CD4-positive, alpha-beta T cell (primary cell): ENCODE data around the gene SPRYD3. TPM values are rescaled to one million over a fixed set of nuclear protein-coding genes. Genes with fewer than 3 reads are reported as not detected.

Experiments
- ATAC-seq: fragments of 200-7000 bp; cut with Tn5 transposase; one replicate; pipeline ENCODE4 v1.10.0; 2022; ENCODE audit warnings: mild to moderate bottlenecking; ENCODE audit not compliant: poor library complexity
- CTCF ChIA-PET: fragments of 350-600 bp; sonication (Branson Sonifier 250); formaldehyde crosslinking; loops from one replicate; lab custom pipeline; 2021; ENCODE audit warnings: antibody characterized with exemption, inconsistent platforms; lab: Charles Lee
- POLR2A ChIA-PET: fragments of 350-600 bp; sonication (Branson Sonifier 250); formaldehyde crosslinking; loops from one replicate; lab custom pipeline; 2021; ENCODE audit warnings: antibody characterized with exemption, inconsistent platforms; lab: Charles Lee
- DNase-seq, 14 experiments: peaks; one replicate each; pipeline ENCODE4 v3.0.0-alpha.2; 2013 to 2020; ENCODE audit warnings: mixed read lengths in 2 of 14
- H3K27ac ChIP-seq, 2 donors: one replicate each; pipeline versions ENCODE4 v1.5.1 to v1.7.0; 2013; ENCODE audit warnings: low read length in 2 of 2, low read depth in 1 of 2, mild to moderate bottlenecking in 1 of 2
- H3K27me3 ChIP-seq, 2 experiments: 1 replicate in 1 of 2; 2 replicates in 1 of 2; pipeline versions ENCODE4 v1.6.1 to v1.7.0; 2013; ENCODE audit warnings: low read length in 2 of 2, control low read depth in 1 of 2, mild to moderate bottlenecking in 1 of 2, moderate library complexity in 1 of 2; ENCODE audit not compliant: insufficient read depth in 2 of 2, control insufficient read depth in 1 of 2
- H3K36me3 ChIP-seq: one replicate; pipeline ENCODE4 v1.6.1; 2013; ENCODE audit warnings: low read length, control low read depth; ENCODE audit not compliant: insufficient read depth
- H3K4me1 ChIP-seq: one replicate; pipeline ENCODE4 v1.6.1; 2013; ENCODE audit warnings: low read length, control low read depth; ENCODE audit not compliant: insufficient read depth
- H3K4me3 ChIP-seq: one replicate; pipeline ENCODE4 v1.5.1; 2013; ENCODE audit warnings: mild to moderate bottlenecking, low read length, moderate library complexity
- H3K9me3 ChIP-seq, 2 experiments: 1 replicate in 1 of 2; 2 replicates in 1 of 2; pipeline versions ENCODE4 v1.6.1 to v1.7.0; 2013; ENCODE audit warnings: low read length in 2 of 2, mild to moderate bottlenecking in 2 of 2, control low read depth in 1 of 2, moderate library complexity in 1 of 2; ENCODE audit not compliant: control insufficient read depth in 1 of 2, insufficient read depth in 1 of 2
- H3K27ac Mint-ChIP-seq: one replicate; pipeline ENCODE4 v1.8.0; 2020; ENCODE audit warnings: mixed read lengths
- H3K27me3 Mint-ChIP-seq: one replicate; pipeline ENCODE4 v1.8.0; 2021; ENCODE audit warnings: mixed read lengths
- H3K36me3 Mint-ChIP-seq: one replicate; pipeline ENCODE4 v1.8.0; 2021; ENCODE audit warnings: low read depth, mixed read lengths
- H3K4me1 Mint-ChIP-seq: one replicate; pipeline ENCODE4 v1.8.0; 2021; ENCODE audit warnings: low read depth, mixed read lengths
- H3K4me3 Mint-ChIP-seq: one replicate; pipeline ENCODE4 v1.8.0; 2020; ENCODE audit warnings: mild to moderate bottlenecking, mixed read lengths
- H3K9me3 Mint-ChIP-seq: one replicate; pipeline ENCODE4 v1.8.0; 2020; ENCODE audit warnings: mixed read lengths
- CTCF ChIP-seq: fragments of 200-600 bp; IDR thresholded peaks from one replicate; pipeline ENCODE4 v1.8.0; 2022; ENCODE audit warnings: antibody characterized with exemption, mild to moderate bottlenecking
- intact Hi-C, 2 experiments: fragments of 100-400 bp; cut with DNase I in 1 of 2; cut with micrococcal nuclease in 1 of 2; formaldehyde crosslinking; loops; one replicate each; pipeline versions ENCODE4 v1.15.1 to v1.9.0; 2023 to 2025; cut with DNase I, micrococcal nuclease
- total RNA-seq, 174 experiments: library from RNA in 2 of 174; stranded (reverse) in 2 of 174; gene quantifications; one replicate each; pipeline ENCODE4 v1.2.3 and lab custom pipeline; 2021 to 2026

Gene SPRYD3
- total RNA-seq, 2 experiments from 2014 or later = 17.7 to 21.0 TPM

GRCh38 chr12:53068811-53069585 is 10.2 kb downstream of the SPRYD3 start:
- POLR2A ChIA-PET = interaction anchor here (2.4 kb wide), 1 partner anchor 10 kb away, joined by 9 read pairs; the partner anchor contains the start of gene SPRYD3
- Mint-ChIP-seq H3K27ac (no peak overlapping the region), H3K36me3 (peaks cover 93% of the 10 kb centered on the region)

GRCh38 chr12:53067993-53068770 is 11.0 kb downstream of the SPRYD3 start:
- H3K4me3 Mint-ChIP-seq = no peak overlapping the region
- H3K27me3 ChIP-seq = no peaks in the 10 kb centered on the region
- intact Hi-C loops = loop anchor here (5.0 to 10.0 kb wide), 2 partner anchors 127 to 219 kb away; no protein-coding TSS in a partner anchor
- CTCF ChIA-PET = interaction anchor here (6.7 kb wide), 1 partner anchor 33 kb away, joined by 114 read pairs; the partner anchor contains the start of genes IGFBP6 and SOAT2
- peaks cover 12% of the 10 kb centered on the region for H3K4me1 ChIP-seq
- DNase-seq = no peak
- no peak for TF ChIP-seq CTCF
- no peak overlapping the region for H3K27ac ChIP-seq
- H3K4me3 ChIP-seq = no peak overlapping the region
- H3K27me3 Mint-ChIP-seq = no peaks in the 10 kb centered on the region
- peaks cover 7% of the 10 kb centered on the region for H3K4me1 Mint-ChIP-seq
- peaks cover 85% of the 10 kb centered on the region for H3K36me3 ChIP-seq
- H3K36me3 Mint-ChIP-seq = peaks cover 91% of the 10 kb centered on the region
- no peaks in the 10 kb centered on the region for H3K9me3 Mint-ChIP-seq
- H3K9me3 ChIP-seq = no peaks in the 10 kb centered on the region
- H3K27ac Mint-ChIP-seq = no peak overlapping the region
- POLR2A ChIA-PET = interaction anchor here (2.4 to 3.0 kb wide), 2 partner anchors 11 to 31 kb away, joined by 9 to 26 read pairs; partner anchors contain the start of genes IGFBP6 and SPRYD3
- ATAC-seq = no peak

More at GRCh38 chr12:53068811-53069585, 10.2 kb downstream of the SPRYD3 start:
- no peak overlapping the region for H3K4me3 ChIP-seq
- H3K9me3 Mint-ChIP-seq = no peaks in the 10 kb centered on the region
- peaks cover 83% of the 10 kb centered on the region for H3K36me3 ChIP-seq
- ATAC-seq (no peak), DNase-seq (no peak)
- H3K9me3 ChIP-seq = no peaks in the 10 kb centered on the region
- intact Hi-C loops = loop anchor here (5.0 to 10.0 kb wide), 2 partner anchors 126 to 218 kb away; no protein-coding TSS in a partner anchor
- H3K4me1 ChIP-seq = peaks cover 12% of the 10 kb centered on the region
- H3K4me1 Mint-ChIP-seq = peaks cover 9% of the 10 kb centered on the region
- H3K4me3 Mint-ChIP-seq = no peak overlapping the region
- no peak for TF ChIP-seq CTCF
- H3K27ac ChIP-seq = no peak overlapping the region
- CTCF ChIA-PET = interaction anchor here (6.7 kb wide), 1 partner anchor 32 kb away, joined by 114 read pairs; the partner anchor contains the start of genes IGFBP6 and SOAT2
- no peaks in the 10 kb centered on the region for H3K27me3 ChIP-seq
- no peaks in the 10 kb centered on the region for H3K27me3 Mint-ChIP-seq
